Measurements from ENCODE around the gene LINC01488. TPM values are rescaled to one million over a fixed set of nuclear protein-coding genes. Genes with fewer than 3 reads are reported as not detected.
A peak's percentile ranks its signal among the peaks of the same experiment; 100 is the strongest.

Gene LINC01488
- polyA plus RNA-seq, 6 donors from 2014 or later = not detected

- Mint-ChIP-seq H3K4me1 (peaks cover 0 to 5% (median 0%) of the 10 kb centered on the region in 3 donors), H3K4me3 (no peak overlapping the region)
These were observed 19.1 kb upstream of the LINC01488 start for GRCh38 chr11:69462106-69462951.

GRCh38 chr11:69463181-69463994 lies 18.1 kb upstream of the LINC01488 start:
- peaks cover 3 to 34% (median 13%) of the 10 kb centered on the region in 7 donors for H3K9me3 Mint-ChIP-seq
- DNase-seq (no peak), ATAC-seq (ENCODE audit: low read depth in 2 of 2) (no peak)
- H3K4me1 Mint-ChIP-seq = peaks cover 0 to 11% (median 0%) of the 10 kb centered on the region in 3 donors
- H3K27me3 Mint-ChIP-seq = peaks cover 7 to 53% (median 46%) of the 10 kb centered on the region in 3 donors
- no peak overlapping the region for H3K27ac Mint-ChIP-seq
- no peak overlapping the region for H3K4me3 Mint-ChIP-seq
- H3K36me3 Mint-ChIP-seq = peaks cover 4 to 18% of the 10 kb centered on the region in 2 donors

More at GRCh38 chr11:69462106-69462951, 19.1 kb upstream of the LINC01488 start:
- peaks cover 8 to 44% (median 19%) of the 10 kb centered on the region in 7 donors for H3K9me3 Mint-ChIP-seq
- no peak for DNase-seq
- peaks cover 13 to 27% of the 10 kb centered on the region in 2 donors for H3K36me3 Mint-ChIP-seq
- no peak for ATAC-seq (ENCODE audit: low read depth in 2 of 2)
- H3K27ac Mint-ChIP-seq = no peak overlapping the region
- peaks cover 7 to 49% (median 36%) of the 10 kb centered on the region in 3 donors for H3K27me3 Mint-ChIP-seq

GRCh38 chr11:69463995-69464960 lies 17.2 kb upstream of the LINC01488 start:
- H3K27me3 Mint-ChIP-seq = peaks cover 7 to 58% (median 49%) of the 10 kb centered on the region in 3 donors
- peaks cover 4 to 18% of the 10 kb centered on the region in 2 donors for H3K36me3 Mint-ChIP-seq
- DNase-seq = no peak
- peaks cover 3 to 25% (median 13%) of the 10 kb centered on the region in 7 donors for H3K9me3 Mint-ChIP-seq
- no peak overlapping the region for H3K27ac Mint-ChIP-seq
- no peak for ATAC-seq (ENCODE audit: low read depth in 2 of 2)
- H3K4me1 Mint-ChIP-seq = peaks cover 0 to 11% (median 0%) of the 10 kb centered on the region in 3 donors
- peak overlapping the region in 1 of 8 donors; percentile 70 for H3K4me3 Mint-ChIP-seq

GRCh38 chr11:69465236-69466000 lies 16.0 kb upstream of the LINC01488 start:
- Mint-ChIP-seq H3K4me1 (peaks cover 0 to 11% (median 0%) of the 10 kb centered on the region in 3 donors), H3K4me3 (no peak overlapping the region), H3K9me3 (peaks cover 3 to 16% (median 9%) of the 10 kb centered on the region in 7 donors), H3K36me3 (peaks cover 4 to 12% of the 10 kb centered on the region in 2 donors), H3K27me3 (peaks cover 7 to 49% (median 40%) of the 10 kb centered on the region in 3 donors), H3K27ac (no peak overlapping the region)
- no peak for ATAC-seq (ENCODE audit: low read depth in 2 of 2)
- no peak for DNase-seq

- DNase-seq (no peak), ATAC-seq (ENCODE audit: low read depth in 2 of 2) (no peak)
- Mint-ChIP-seq H3K36me3 (peaks cover 4 to 6% of the 10 kb centered on the region in 2 donors), H3K27me3 (peaks cover 5 to 44% (median 36%) of the 10 kb centered on the region in 3 donors), H3K4me1 (peaks cover 0 to 11% (median 0%) of the 10 kb centered on the region in 3 donors), H3K27ac (no peak overlapping the region), H3K9me3 (peaks cover 3 to 9% (median 4%) of the 10 kb centered on the region in 7 donors), H3K4me3 (no peak overlapping the region)
These were observed 15.4 kb upstream of the LINC01488 start for GRCh38 chr11:69466039-69466438.

GRCh38 chr11:69467196-69467595 lies 14.3 kb upstream of the LINC01488 start:
- Mint-ChIP-seq H3K36me3 (no peaks in the 10 kb centered on the region), H3K27me3 (peaks cover 3 to 44% (median 37%) of the 10 kb centered on the region in 3 donors), H3K4me1 (peaks cover 0 to 11% (median 0%) of the 10 kb centered on the region in 3 donors), H3K9me3 (no peaks in the 10 kb centered on the region), H3K27ac (peak overlapping the region in 2 of 6 donors; percentile 60 to 75), H3K4me3 (no peak overlapping the region)
- DNase-seq (no peak), ATAC-seq (ENCODE audit: low read depth in 2 of 2) (no peak)

- peaks cover 0 to 11% (median 0%) of the 10 kb centered on the region in 3 donors for H3K4me1 Mint-ChIP-seq
These were observed 13.8 kb upstream of the LINC01488 start for GRCh38 chr11:69467646-69468045.

GRCh38 chr11:69468221-69468620 lies 13.2 kb upstream of the LINC01488 start:
- Mint-ChIP-seq H3K27ac (peak overlapping the region in 1 of 6 donors; percentile 17), H3K4me1 (peaks cover 0 to 11% (median 0%) of the 10 kb centered on the region in 3 donors), H3K27me3 (peaks cover 3 to 46% (median 35%) of the 10 kb centered on the region in 3 donors), H3K9me3 (no peaks in the 10 kb centered on the region), H3K36me3 (no peaks in the 10 kb centered on the region), H3K4me3 (no peak overlapping the region)
- DNase-seq (no peak), ATAC-seq (ENCODE audit: low read depth in 2 of 2) (no peak)

More at GRCh38 chr11:69467646-69468045, 13.8 kb upstream of the LINC01488 start:
- Mint-ChIP-seq H3K36me3 (no peaks in the 10 kb centered on the region), H3K9me3 (no peaks in the 10 kb centered on the region), H3K4me3 (peak overlapping the region in 1 of 8 donors; percentile 55), H3K27ac (peak overlapping the region in 1 of 6 donors; percentile 75), H3K27me3 (peaks cover 3 to 44% (median 35%) of the 10 kb centered on the region in 3 donors)
- DNase-seq (no peak), ATAC-seq (ENCODE audit: low read depth in 2 of 2) (no peak)

GRCh38 chr11:69468911-69469885 lies 12.3 kb upstream of the LINC01488 start:
- H3K27ac Mint-ChIP-seq = no peak overlapping the region

GRCh38 chr11:69470301-69470700 lies 11.2 kb upstream of the LINC01488 start:
- H3K4me3 Mint-ChIP-seq = no peak overlapping the region
- H3K27ac Mint-ChIP-seq = no peak overlapping the region
- H3K36me3 Mint-ChIP-seq = no peaks in the 10 kb centered on the region
- peaks cover 0 to 2% (median 0%) of the 10 kb centered on the region in 7 donors for H3K9me3 Mint-ChIP-seq
- ATAC-seq (ENCODE audit: low read depth in 2 of 2) = no peak
- peaks cover 3 to 45% (median 40%) of the 10 kb centered on the region in 3 donors for H3K27me3 Mint-ChIP-seq
- peaks cover 0 to 11% (median 0%) of the 10 kb centered on the region in 3 donors for H3K4me1 Mint-ChIP-seq
- no peak for DNase-seq

More at GRCh38 chr11:69468911-69469885, 12.3 kb upstream of the LINC01488 start:
- H3K36me3 Mint-ChIP-seq = no peaks in the 10 kb centered on the region
- ATAC-seq (ENCODE audit: low read depth in 2 of 2) (no peak), DNase-seq (no peak)
- peaks cover 3 to 45% (median 45%) of the 10 kb centered on the region in 3 donors for H3K27me3 Mint-ChIP-seq
- peaks cover 0 to 2% (median 0%) of the 10 kb centered on the region in 7 donors for H3K9me3 Mint-ChIP-seq
- peaks cover 0 to 11% (median 0%) of the 10 kb centered on the region in 3 donors for H3K4me1 Mint-ChIP-seq
- H3K4me3 Mint-ChIP-seq = no peak overlapping the region
